A549 (cell line): Measurements from ENCODE around the gene RETREG1. TPM values are rescaled to one million over a fixed set of nuclear protein-coding genes. Genes with fewer than 3 reads are reported as not detected.
A peak's percentile ranks its signal among the peaks of the same experiment; 100 is the strongest.

ENCODE experiments used
- ATAC-seq, 2 experiments: fragments of 200-7000 bp in 1 of 2; fragments of >200 bp in 1 of 2; cut with Nextera tagmentation in 1 of 2; cut with Tn5 transposase in 1 of 2; 3 replicates each; pipeline versions ENCODE4 v1.8.0 to v1.9.1; 2018 to 2020; ENCODE audit warnings: mild to moderate bottlenecking in 1 of 2, moderate library complexity in 1 of 2
- CTCF ChIA-PET: fragments of 300-600 bp; sonication (Branson Sonifier 250); formaldehyde crosslinking; extraction: SDS; loops from one replicate; lab custom pipeline; 2021; ENCODE audit warnings: antibody characterized with exemption, inconsistent platforms; lab: Yijun Ruan, JAX
- POLR2A ChIA-PET: fragments of 350-600 bp; formaldehyde crosslinking; extraction: SDS; loops from one replicate; lab custom pipeline; 2021; ENCODE audit warnings: antibody characterized with exemption, inconsistent platforms; lab: Yijun Ruan, JAX
- DNase-seq, 2 experiments: peaks; one replicate each; pipeline versions ENCODE4 v3.0.0 to v3.0.0-alpha.2; 2011 to 2016; ENCODE audit warnings: low read depth in 1 of 2, low spot score in 1 of 2
- FAIRE-seq: peaks from 2 replicates; lab custom pipeline; 2011; peaks lifted over from hg19 to GRCh38; lab: Jason Lieb, UNC
- H3K27ac ChIP-seq, 2 experiments: fragments of >200 bp; sonication (Bioruptor Twin); formaldehyde crosslinking; 3 replicates each; pipeline ENCODE4 v1.5.1; 2016 to 2017
- H3K4me1 ChIP-seq: fragments of >200 bp; sonication (Bioruptor Twin); formaldehyde crosslinking; 3 replicates; pipeline ENCODE4 v1.6.1; 2016
- H3K4me2 ChIP-seq: fragments of >200 bp; sonication (Bioruptor Twin); formaldehyde crosslinking; 3 replicates; pipeline ENCODE4 v1.6.1; 2016
- H3K4me3 ChIP-seq: fragments of >200 bp; sonication (Bioruptor Twin); formaldehyde crosslinking; 3 replicates; pipeline ENCODE4 v1.5.1; 2016
- H3K9me3 ChIP-seq: fragments of >200 bp; sonication (Bioruptor Twin); formaldehyde crosslinking; 3 replicates; pipeline ENCODE4 v1.6.1; 2016
- BHLHE40 ChIP-seq: IDR thresholded peaks from 2 replicates; pipeline ENCODE4 v1.6.1; 2012; ENCODE audit warnings: low read depth, low read length, inconsistent platforms
- CHD2 ChIP-seq: fragments of 150-350 bp; IDR thresholded peaks from 2 replicates; pipeline ENCODE4 v1.6.1; 2014; ENCODE audit warnings: low read length; ENCODE audit not compliant: partially characterized antibody
- ESRRA ChIP-seq: fragments of 150-350 bp; IDR thresholded peaks from 2 replicates; pipeline ENCODE4 v1.6.1; 2014; ENCODE audit warnings: mild to moderate bottlenecking, low read length, borderline replicate concordance
- FOSB ChIP-seq: fragments of 250-450 bp; sonication (Bioruptor Pico); IDR thresholded peaks from 2 replicates; pipeline ENCODE4 v1.5.0; 2020; ENCODE audit warnings: mild to moderate bottlenecking, moderate library complexity
- JUN ChIP-seq, 2 experiments: fragments of >200 bp; sonication (Bioruptor Twin); formaldehyde crosslinking; IDR thresholded peaks; 2 replicates in 1 of 2; 3 replicates in 1 of 2; pipeline ENCODE4 v1.6.1; 2016 to 2017
- MAZ ChIP-seq: fragments of 150-350 bp; IDR thresholded peaks from 2 replicates; pipeline ENCODE4 v1.6.1; 2014; ENCODE audit warnings: antibody characterized with exemption, low read depth, low read length, borderline replicate concordance
- NPAS2 ChIP-seq: fragments of 250-450 bp; sonication (Bioruptor Pico); IDR thresholded peaks from 2 replicates; pipeline ENCODE4 v1.8.0; 2022; ENCODE audit warnings: mild to moderate bottlenecking, moderate library complexity, borderline replicate concordance
- NR3C1 ChIP-seq: fragments of >200 bp; sonication (Bioruptor Twin); formaldehyde crosslinking; IDR thresholded peaks from 3 replicates; pipeline ENCODE4 v1.6.1; 2017
- POLR2A ChIP-seq: IDR thresholded peaks from 2 replicates; pipeline ENCODE4 v1.6.1; 2012; ENCODE audit warnings: mild to moderate bottlenecking, low read length
- RAD21 ChIP-seq, 2 experiments: fragments of >200 bp in 1 of 2; sonication (Bioruptor Twin) in 1 of 2; formaldehyde crosslinking in 1 of 2; IDR thresholded peaks in 1 of 2; conservative IDR thresholded peaks in 1 of 2; 2 replicates in 1 of 2; 3 replicates in 1 of 2; pipeline ENCODE4 v1.6.1; 2012 to 2018; ENCODE audit warnings: inconsistent platforms in 1 of 2
- RNF2 ChIP-seq: fragments of 200-600 bp; sonication (generic); IDR thresholded peaks from 2 replicates; pipeline ENCODE4 v1.6.1; 2016; ENCODE audit warnings: low read depth, mild to moderate bottlenecking, antibody characterized with exemption, moderate library complexity, borderline replicate concordance
- SMC3 ChIP-seq: fragments of >200 bp; sonication (Bioruptor Twin); formaldehyde crosslinking; IDR thresholded peaks from 3 replicates; pipeline ENCODE4 v1.6.1; 2018; ENCODE audit warnings: inconsistent platforms
- SREBF2 ChIP-seq: fragments of 450-650 bp; IDR thresholded peaks from 2 replicates; pipeline ENCODE4 v1.6.1; 2014; ENCODE audit warnings: mild to moderate bottlenecking, moderate library complexity
- TP53 ChIP-seq: fragments of 250-450 bp; sonication (Bioruptor Pico); IDR thresholded peaks from 2 replicates; pipeline ENCODE4 v1.5.0; 2021; ENCODE audit warnings: mild to moderate bottlenecking, moderate library complexity
- ZC3H11A ChIP-seq: fragments of 450-650 bp; IDR thresholded peaks from 2 replicates; pipeline ENCODE4 v1.6.1; 2014; ENCODE audit warnings: antibody characterized with exemption, mild to moderate bottlenecking
- ZFP36 ChIP-seq: fragments of 450-650 bp; IDR thresholded peaks from 2 replicates; pipeline ENCODE4 v1.6.1; 2014; ENCODE audit warnings: borderline replicate concordance; ENCODE audit not compliant: partially characterized antibody
- WGBS: methylation state at CpG from one replicate; pipeline ENCODE4 v1.1.6; 2017; ENCODE audit errors: missing lambda C conversion rate; 5-methylcytosine and 5-hydroxymethylcytosine counted together
- polyA plus RNA-seq, 4 experiments: library from polyadenylated mRNA; depleted of rRNA in 3 of 4; stranded (reverse); fragments of >200 nt; fragmentation: RNase III in 1 of 4; extraction: RNeasy Plus Mini Kit Qiagen cat#74134 plus additional on column Dnase treatment in 1 of 4; gene quantifications; 2 replicates in 3 of 4; 3 replicates in 1 of 4; pipeline ENCODE4 v1.2.3, GENCODE V29; 2011 to 2017
- TF ChIP-seq, protein P1 (sequence below): IDR thresholded peaks from 2 replicates; pipeline ENCODE4 v1.6.1; 2012; ENCODE audit warnings: low read depth, borderline replicate concordance
- TF ChIP-seq, protein P2 (sequence below): IDR thresholded peaks from 2 replicates; pipeline ENCODE4 v1.6.1; 2012
- TF ChIP-seq, protein P3 (sequence below): fragments of 150-350 bp; IDR thresholded peaks from 2 replicates; pipeline ENCODE4 v1.6.1; 2014; ENCODE audit warnings: low read depth, mild to moderate bottlenecking, low read length
- TF ChIP-seq, protein P4 (sequence below): fragments of >200 bp; sonication (Bioruptor Twin); formaldehyde crosslinking; IDR thresholded peaks from 3 replicates; pipeline ENCODE4 v1.5.1; 2016

The RETREG1 gene
- polyA plus RNA-seq, 2 of the 4 experiments (the other 2 are of a cell fraction) = 2.1 to 3.4 TPM

DNA sequence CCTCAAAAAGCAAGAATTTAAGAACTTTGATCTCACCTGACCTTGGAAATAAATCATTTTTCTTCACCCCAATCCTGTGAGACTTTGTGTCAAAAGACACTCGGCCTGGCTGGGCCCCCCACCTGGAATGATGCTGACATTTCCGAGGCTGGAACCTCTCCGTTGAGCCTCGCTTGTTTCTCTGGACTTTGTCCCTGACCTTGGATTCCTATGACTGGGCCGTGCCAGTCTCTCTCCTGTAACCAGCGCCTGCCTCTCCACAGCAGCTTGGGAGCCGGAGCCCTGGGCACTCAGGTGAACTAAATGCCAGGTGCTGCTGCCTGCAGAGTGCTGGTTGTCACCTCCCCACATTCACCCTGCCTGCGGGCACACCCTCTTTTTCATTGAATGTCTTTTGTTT, 62.7 kb downstream of the RETREG1 start:
- Histone ChIP-seq H3K4me3 (no peak overlapping the region), H3K9me3 (no peaks in the 10 kb centered on the region), H3K4me1 (no peaks in the 10 kb centered on the region), H3K27ac (no peak overlapping the region), H3K4me2 (no peak overlapping the region)
- 61% methylated on average over 8 of the region's 8 CpGs for WGBS
- ChIA-PET POLR2A (no interaction called here), CTCF (interaction anchor here (1.8 to 4.4 kb wide), 4 partner anchors 10 to 64 kb away, joined by 4 to 21 read pairs (median 16); no protein-coding TSS in a partner anchor)
- DNase-seq (no peak), FAIRE-seq (no peak), ATAC-seq (no peak)
- TF ChIP-seq NPAS2 (CRISPR knock-in tag) (no peak), MAZ (no peak), ZFP36 (no peak), SMC3 (no peak)

DNA sequence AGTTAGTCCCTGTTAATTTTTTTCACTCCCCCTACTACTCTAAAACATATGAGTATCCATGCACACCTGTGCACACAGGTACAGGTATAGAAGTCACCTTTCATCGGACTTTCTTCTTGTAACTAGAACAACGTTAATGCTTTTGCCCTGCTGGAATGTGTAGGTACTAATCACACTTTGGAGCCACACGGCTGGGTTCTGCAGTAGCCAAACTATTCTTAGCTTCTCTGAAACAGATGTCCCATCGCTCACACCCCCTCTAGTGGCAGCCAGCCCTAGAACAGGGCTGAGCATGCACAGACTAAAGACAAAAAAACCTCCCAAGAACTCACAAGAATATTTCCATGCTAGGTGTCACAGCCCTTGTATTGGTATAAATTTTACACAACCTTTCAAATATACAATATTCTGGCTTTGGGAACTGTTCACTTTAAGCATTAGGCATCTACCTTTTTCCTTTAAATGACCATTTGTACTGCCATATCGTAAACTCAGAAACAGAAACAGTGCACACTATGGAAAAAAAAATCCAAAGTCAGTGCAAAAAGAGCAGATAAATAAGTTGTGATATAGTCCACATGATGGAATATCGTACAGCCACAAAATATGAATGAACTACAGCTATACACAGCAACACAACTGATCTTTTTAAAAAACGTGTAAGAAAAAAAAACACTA, 64.0 kb downstream of the RETREG1 start:
- CTCF ChIA-PET = interaction anchor here (0.5 to 5.3 kb wide), 21 partner anchors 9 to 652 kb away, joined by 3 to 29 read pairs (median 3); no protein-coding TSS in a partner anchor
- peak; percentile 53 to 55 for DNase-seq
- Histone ChIP-seq H3K4me3 (no peak overlapping the region), H3K4me2 (no peak overlapping the region), H3K27ac (no peak overlapping the region), H3K4me1 (no peaks in the 10 kb centered on the region), H3K9me3 (no peaks in the 10 kb centered on the region)
- peak; percentile 96 to 97 for ATAC-seq
- POLR2A ChIA-PET = no interaction called here
- TF ChIP-seq JUN (IDR thresholded peaks at IDR 0.05) (no peak), RAD21 (conservative IDR thresholded peaks at IDR 0.05 in 1 of 2, IDR thresholded peaks at IDR 0.05 in 1 of 2) (peak; percentile 40 to 48; a peak in 3 of 5 replicates), TP53 (no peak), BHLHE40 (no peak), FOSB (CRISPR knock-in tag) (no peak), ZC3H11A (no peak), NPAS2 (CRISPR knock-in tag) (no peak), NR3C1 (no peak), ESRRA (no peak), POLR2A (no peak), SREBF2 (no peak), RNF2 (no peak), SMC3 (peak; percentile 51), CHD2 (no peak)
- TF ChIP-seq, protein P1, sequence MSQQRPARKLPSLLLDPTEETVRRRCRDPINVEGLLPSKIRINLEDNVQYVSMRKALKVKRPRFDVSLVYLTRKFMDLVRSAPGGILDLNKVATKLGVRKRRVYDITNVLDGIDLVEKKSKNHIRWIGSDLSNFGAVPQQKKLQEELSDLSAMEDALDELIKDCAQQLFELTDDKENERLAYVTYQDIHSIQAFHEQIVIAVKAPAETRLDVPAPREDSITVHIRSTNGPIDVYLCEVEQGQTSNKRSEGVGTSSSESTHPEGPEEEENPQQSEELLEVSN = no peak
- TF ChIP-seq, protein P2, sequence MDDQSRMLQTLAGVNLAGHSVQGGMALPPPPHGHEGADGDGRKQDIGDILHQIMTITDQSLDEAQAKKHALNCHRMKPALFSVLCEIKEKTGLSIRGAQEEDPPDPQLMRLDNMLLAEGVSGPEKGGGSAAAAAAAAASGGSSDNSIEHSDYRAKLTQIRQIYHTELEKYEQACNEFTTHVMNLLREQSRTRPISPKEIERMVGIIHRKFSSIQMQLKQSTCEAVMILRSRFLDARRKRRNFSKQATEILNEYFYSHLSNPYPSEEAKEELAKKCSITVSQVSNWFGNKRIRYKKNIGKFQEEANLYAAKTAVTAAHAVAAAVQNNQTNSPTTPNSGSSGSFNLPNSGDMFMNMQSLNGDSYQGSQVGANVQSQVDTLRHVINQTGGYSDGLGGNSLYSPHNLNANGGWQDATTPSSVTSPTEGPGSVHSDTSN = no peak
- TF ChIP-seq, protein P3, sequence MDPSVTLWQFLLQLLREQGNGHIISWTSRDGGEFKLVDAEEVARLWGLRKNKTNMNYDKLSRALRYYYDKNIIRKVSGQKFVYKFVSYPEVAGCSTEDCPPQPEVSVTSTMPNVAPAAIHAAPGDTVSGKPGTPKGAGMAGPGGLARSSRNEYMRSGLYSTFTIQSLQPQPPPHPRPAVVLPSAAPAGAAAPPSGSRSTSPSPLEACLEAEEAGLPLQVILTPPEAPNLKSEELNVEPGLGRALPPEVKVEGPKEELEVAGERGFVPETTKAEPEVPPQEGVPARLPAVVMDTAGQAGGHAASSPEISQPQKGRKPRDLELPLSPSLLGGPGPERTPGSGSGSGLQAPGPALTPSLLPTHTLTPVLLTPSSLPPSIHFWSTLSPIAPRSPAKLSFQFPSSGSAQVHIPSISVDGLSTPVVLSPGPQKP = no peak
- TF ChIP-seq, protein P4, sequence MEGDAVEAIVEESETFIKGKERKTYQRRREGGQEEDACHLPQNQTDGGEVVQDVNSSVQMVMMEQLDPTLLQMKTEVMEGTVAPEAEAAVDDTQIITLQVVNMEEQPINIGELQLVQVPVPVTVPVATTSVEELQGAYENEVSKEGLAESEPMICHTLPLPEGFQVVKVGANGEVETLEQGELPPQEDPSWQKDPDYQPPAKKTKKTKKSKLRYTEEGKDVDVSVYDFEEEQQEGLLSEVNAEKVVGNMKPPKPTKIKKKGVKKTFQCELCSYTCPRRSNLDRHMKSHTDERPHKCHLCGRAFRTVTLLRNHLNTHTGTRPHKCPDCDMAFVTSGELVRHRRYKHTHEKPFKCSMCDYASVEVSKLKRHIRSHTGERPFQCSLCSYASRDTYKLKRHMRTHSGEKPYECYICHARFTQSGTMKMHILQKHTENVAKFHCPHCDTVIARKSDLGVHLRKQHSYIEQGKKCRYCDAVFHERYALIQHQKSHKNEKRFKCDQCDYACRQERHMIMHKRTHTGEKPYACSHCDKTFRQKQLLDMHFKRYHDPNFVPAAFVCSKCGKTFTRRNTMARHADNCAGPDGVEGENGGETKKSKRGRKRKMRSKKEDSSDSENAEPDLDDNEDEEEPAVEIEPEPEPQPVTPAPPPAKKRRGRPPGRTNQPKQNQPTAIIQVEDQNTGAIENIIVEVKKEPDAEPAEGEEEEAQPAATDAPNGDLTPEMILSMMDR = peak; percentile 61
- WGBS = 23% methylated on average over 7 of the region's 7 CpGs
- no peak for FAIRE-seq
